H9 (cell line): ENCODE results near the gene ASB5. TPM values are rescaled to one million over a fixed set of nuclear protein-coding genes. Genes with fewer than 3 reads are reported as not detected.

Experiments
- DNase-seq: peaks from one replicate; pipeline ENCODE4 v3.0.0-alpha.2; 2017
- H2AFZ ChIP-seq: one replicate; pipeline ENCODE4 v1.6.1; 2013; ENCODE audit warnings: mild to moderate bottlenecking, low read length, control low read depth, moderate library complexity
- H2AK5ac ChIP-seq: 2 replicates; pipeline ENCODE4 v1.6.1; 2013; ENCODE audit warnings: low read length, control low read depth, mixed read lengths; ENCODE audit not compliant: insufficient read length
- H2BK120ac ChIP-seq: one replicate; pipeline ENCODE4 v1.6.1; 2013; ENCODE audit warnings: low read depth, mild to moderate bottlenecking, low read length, control low read depth, inconsistent platforms; ENCODE audit not compliant: poor library complexity, severe bottlenecking
- H2BK12ac ChIP-seq: 2 replicates; pipeline ENCODE4 v1.6.1; 2013; ENCODE audit warnings: low read length, control low read depth, mixed read lengths, low read depth; ENCODE audit not compliant: insufficient read length
- H2BK15ac ChIP-seq: 2 replicates; pipeline ENCODE4 v1.6.1; 2013; ENCODE audit warnings: low read depth, low read length, control low read depth
- H2BK20ac ChIP-seq: one replicate; pipeline ENCODE4 v1.6.1; 2013; ENCODE audit warnings: low read depth, mild to moderate bottlenecking, low read length, control low read depth, inconsistent platforms; ENCODE audit not compliant: poor library complexity, severe bottlenecking
- H2BK5ac ChIP-seq: 2 replicates; pipeline ENCODE4 v1.6.1; 2013; ENCODE audit warnings: low read length, control low read depth, mixed read lengths; ENCODE audit not compliant: insufficient read length
- H3K14ac ChIP-seq: 2 replicates; pipeline ENCODE4 v1.6.1; 2013; ENCODE audit warnings: low read length, control low read depth; ENCODE audit not compliant: insufficient read depth
- H3K18ac ChIP-seq: 2 replicates; pipeline ENCODE4 v1.6.1; 2013; ENCODE audit warnings: low read depth, mild to moderate bottlenecking, mixed read lengths, low read length, control low read depth; ENCODE audit not compliant: insufficient read length
- H3K23ac ChIP-seq: 2 replicates; pipeline ENCODE4 v1.6.1; 2013; ENCODE audit warnings: low read length, control low read depth, mixed read lengths, low read depth; ENCODE audit not compliant: insufficient read length
- H3K23me2 ChIP-seq: 2 replicates; pipeline ENCODE4 v1.6.1; 2013; ENCODE audit warnings: low read depth, mild to moderate bottlenecking, mixed read lengths, low read length, control low read depth; ENCODE audit not compliant: insufficient read length, poor library complexity, severe bottlenecking
- H3K27ac ChIP-seq: 2 replicates; pipeline ENCODE4 v1.5.1; 2013; ENCODE audit warnings: low read length, control low read depth, mixed read lengths, low read depth; ENCODE audit not compliant: insufficient read length
- H3K27me3 ChIP-seq: 2 replicates; pipeline ENCODE4 v1.6.1; 2013; ENCODE audit warnings: low read length, control low read depth, inconsistent platforms; ENCODE audit not compliant: insufficient read depth
- H3K4ac ChIP-seq: 2 replicates; pipeline ENCODE4 v1.6.1; 2013; ENCODE audit warnings: low read depth, mild to moderate bottlenecking, control low read depth, inconsistent platforms, low read length, moderate library complexity
- H3K4me1 ChIP-seq: 2 replicates; pipeline ENCODE4 v1.6.1; 2013; ENCODE audit warnings: low read length, control low read depth, inconsistent platforms; ENCODE audit not compliant: insufficient read depth
- H3K4me2 ChIP-seq: 2 replicates; pipeline ENCODE4 v1.6.1; 2013; ENCODE audit warnings: low read length, control low read depth, mixed read lengths; ENCODE audit not compliant: insufficient read length, insufficient read depth
- H3K56ac ChIP-seq: 2 replicates; pipeline ENCODE4 v1.6.1; 2013; ENCODE audit warnings: low read depth, mild to moderate bottlenecking, mixed read lengths, low read length, control low read depth; ENCODE audit not compliant: insufficient read length
- H3K79me1 ChIP-seq: 2 replicates; pipeline ENCODE4 v1.6.1; 2013; ENCODE audit warnings: low read depth, mild to moderate bottlenecking, moderate library complexity, low read length, control low read depth, inconsistent platforms; ENCODE audit not compliant: insufficient read depth, poor library complexity, severe bottlenecking
- H3K79me2 ChIP-seq: 2 replicates; pipeline ENCODE4 v1.6.1; 2013; ENCODE audit warnings: low read length, control low read depth, inconsistent platforms; ENCODE audit not compliant: insufficient read depth
- H3K9ac ChIP-seq: 2 replicates; pipeline ENCODE4 v1.6.1; 2013; ENCODE audit warnings: low read length, control low read depth, mixed read lengths; ENCODE audit not compliant: insufficient read length; ENCODE audit errors: extremely low read depth
- H3K9me3 ChIP-seq: one replicate; pipeline ENCODE4 v1.6.1; 2013; ENCODE audit warnings: low read depth, low read length, inconsistent platforms; ENCODE audit not compliant: control insufficient read depth
- H3T11ph ChIP-seq: one replicate; pipeline ENCODE4 v1.6.1; 2013; ENCODE audit warnings: mild to moderate bottlenecking, low read length, control low read depth, inconsistent platforms
- H4K20me1 ChIP-seq: one replicate; pipeline ENCODE4 v1.6.1; 2013; ENCODE audit not compliant: control insufficient read depth, insufficient read length, insufficient read depth
- H4K5ac ChIP-seq: 2 replicates; pipeline ENCODE4 v1.6.1; 2013; ENCODE audit warnings: low read depth, mild to moderate bottlenecking, mixed read lengths, low read length, control low read depth; ENCODE audit not compliant: insufficient read length
- H4K8ac ChIP-seq: replicated peaks from 2 replicates; pipeline ENCODE4 v1.6.1; 2013; ENCODE audit warnings: low read length, control low read depth, mixed read lengths, low read depth; ENCODE audit not compliant: insufficient read length
- H4K91ac ChIP-seq: 2 replicates; pipeline ENCODE4 v1.6.1; 2013; ENCODE audit warnings: low read depth, mild to moderate bottlenecking, moderate library complexity, mixed read lengths, low read length, control low read depth; ENCODE audit not compliant: insufficient read length
- H3K27ac Mint-ChIP-seq, 3 experiments: 2 replicates in 2 of 3; 3 replicates in 1 of 3; pipeline ENCODE4 v1.8.0; 2020 to 2021; ENCODE audit warnings: mixed read lengths in 3 of 3, mild to moderate bottlenecking in 1 of 3, moderate library complexity in 1 of 3
- H3K27me3 Mint-ChIP-seq: 2 replicates; pipeline ENCODE4 v1.8.0; 2021; ENCODE audit warnings: low read depth, mild to moderate bottlenecking, moderate library complexity, mixed read lengths
- H3K36me3 Mint-ChIP-seq, 3 experiments: 2 replicates in 2 of 3; 3 replicates in 1 of 3; pipeline ENCODE4 v1.8.0; 2020 to 2021; ENCODE audit warnings: low read depth in 3 of 3, mixed read lengths in 3 of 3; ENCODE audit not compliant: insufficient read depth in 1 of 3
- H3K4me1 Mint-ChIP-seq, 2 experiments: 2 replicates each; pipeline ENCODE4 v1.8.0; 2020; ENCODE audit warnings: mixed read lengths in 2 of 2
- H3K4me3 Mint-ChIP-seq, 2 experiments: 2 replicates in 1 of 2; 3 replicates in 1 of 2; pipeline ENCODE4 v1.8.0; 2020 to 2021; ENCODE audit warnings: mild to moderate bottlenecking in 2 of 2, mixed read lengths in 2 of 2, moderate library complexity in 1 of 2
- H3K9me3 Mint-ChIP-seq, 2 experiments: 2 replicates in 1 of 2; 3 replicates in 1 of 2; pipeline ENCODE4 v1.8.0; 2020; ENCODE audit warnings: mild to moderate bottlenecking in 2 of 2, mixed read lengths in 2 of 2, moderate library complexity in 1 of 2
- CTCF ChIP-seq: fragments of 200-600 bp; sonication (generic); conservative IDR thresholded peaks from 3 replicates; pipeline ENCODE4 v1.8.0; 2021; ENCODE audit warnings: antibody characterized with exemption, mild to moderate bottlenecking
- WGBS: extraction: QIAGEN DNeasy Blood & Tissue Kit; methylation state at CpG from one replicate; pipeline ENCODE4 v1.1.7; 2013; ENCODE audit warnings: missing lambda C conversion rate, low lambda C conversion rate, mixed read lengths; ENCODE audit not compliant: insufficient read length; ENCODE audit errors: extremely low coverage; 5-methylcytosine and 5-hydroxymethylcytosine counted together
- total RNA-seq: library from RNA; stranded (reverse); gene quantifications from 2 replicates; pipeline ENCODE4 v1.2.1, GENCODE V29; 2021

Gene ASB5
- total RNA-seq, 1 experiment from 2014 or later = not detected

GRCh38 chr4:176193126-176193525 lies 75.9 kb downstream of the ASB5 start:
- no peak overlapping the region for H3K18ac ChIP-seq
- H3K79me2 ChIP-seq = no peaks in the 10 kb centered on the region
- Mint-ChIP-seq H3K36me3 (no peaks in the 10 kb centered on the region), H3K27ac (no peak overlapping the region), H3K9me3 (no peaks in the 10 kb centered on the region), H3K4me3 (no peak overlapping the region), H3K4me1 (peaks cover 28 to 32% of the 10 kb centered on the region in 2 experiments), H3K27me3 (no peaks in the 10 kb centered on the region)
- H2BK15ac ChIP-seq = no peak overlapping the region
- no peak overlapping the region for H3K14ac ChIP-seq
- H3K4me1 ChIP-seq = no peaks in the 10 kb centered on the region; the same call in 1 of the 2 replicates
- H3K4ac ChIP-seq = no peak overlapping the region
- no peaks in the 10 kb centered on the region for H4K20me1 ChIP-seq
- no peak overlapping the region for H2BK20ac ChIP-seq
- H3K79me1 ChIP-seq = no peaks in the 10 kb centered on the region
- H4K91ac ChIP-seq = no peak overlapping the region
- H4K5ac ChIP-seq = no peak overlapping the region
- H2AK5ac ChIP-seq = no peak overlapping the region
- no peak overlapping the region for H2BK12ac ChIP-seq
- H3K23ac ChIP-seq = no peak overlapping the region
- TF ChIP-seq CTCF = no peak
- H4K8ac ChIP-seq = no peak overlapping the region
- no CpG with 5 or more reads among the region's 4 CpGs for WGBS
- no peak overlapping the region for H3T11ph ChIP-seq
- DNase-seq = no peak
- no peaks in the 10 kb centered on the region for H3K27me3 ChIP-seq
- H2AFZ ChIP-seq = no peak overlapping the region
- H3K9me3 ChIP-seq = no peaks in the 10 kb centered on the region
- H2BK5ac ChIP-seq = no peak overlapping the region
- H2BK120ac ChIP-seq = no peak overlapping the region
- H3K56ac ChIP-seq = no peak overlapping the region
- H3K9ac ChIP-seq = no peak overlapping the region
- H3K4me2 ChIP-seq = no peak overlapping the region
- peaks cover 3% of the 10 kb centered on the region for H3K23me2 ChIP-seq
- no peak overlapping the region for H3K27ac ChIP-seq
